GM21423 (cell line): ENCODE data around the gene ARID3A.

Experiments used
- ATAC-seq: cut with Tn5 transposase; IDR thresholded peaks from one replicate; pipeline ENCODE4 v1.9.1; 2021; ENCODE audit warnings: mild to moderate bottlenecking, moderate library complexity; ENCODE audit not compliant: unreplicated experiment

ARID3A gene

DNA sequence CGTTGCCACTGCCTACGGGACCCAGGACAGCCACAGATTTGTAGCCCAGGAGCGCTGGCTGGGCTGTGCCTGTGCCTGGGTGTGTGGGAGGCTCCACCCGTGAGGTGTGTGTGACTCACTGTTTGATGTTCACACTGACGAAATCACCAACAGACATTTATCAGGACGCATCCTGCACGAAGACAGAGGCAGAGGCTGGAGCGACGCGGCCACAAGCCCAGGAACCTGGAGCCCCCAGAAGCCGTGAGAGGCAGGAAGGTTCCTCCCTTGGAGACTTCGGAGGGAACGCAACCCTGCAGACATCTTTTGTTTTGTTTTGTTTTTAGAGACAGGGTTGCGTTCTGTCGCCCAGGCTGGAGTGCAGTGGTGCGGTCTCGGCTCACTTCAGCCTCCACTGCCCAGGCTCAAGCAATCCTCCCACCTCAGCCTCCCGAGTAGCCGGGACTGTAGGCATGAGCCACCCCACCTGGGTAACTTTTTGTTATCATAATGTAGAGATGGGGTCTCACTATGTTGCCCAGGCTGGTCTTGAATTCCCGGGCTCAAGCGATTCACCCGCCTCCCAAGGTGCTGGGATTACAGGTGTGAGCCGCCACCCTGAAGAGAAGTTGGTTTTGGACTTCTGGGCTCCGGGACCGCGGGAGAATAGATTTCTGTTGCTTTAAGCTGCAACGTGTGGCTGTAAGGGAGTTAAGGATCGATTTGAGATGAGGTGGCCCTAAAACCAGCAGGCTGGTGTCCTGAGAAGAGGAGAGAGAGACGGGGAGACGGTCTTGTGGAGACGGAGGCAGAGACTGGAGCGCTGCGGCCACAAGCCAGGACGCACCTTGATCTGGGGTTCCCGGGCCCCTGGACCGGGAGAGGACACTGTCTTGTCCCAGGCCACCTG is 33.4 kb downstream of the ARID3A start:
- no peak for ATAC-seq

DNA sequence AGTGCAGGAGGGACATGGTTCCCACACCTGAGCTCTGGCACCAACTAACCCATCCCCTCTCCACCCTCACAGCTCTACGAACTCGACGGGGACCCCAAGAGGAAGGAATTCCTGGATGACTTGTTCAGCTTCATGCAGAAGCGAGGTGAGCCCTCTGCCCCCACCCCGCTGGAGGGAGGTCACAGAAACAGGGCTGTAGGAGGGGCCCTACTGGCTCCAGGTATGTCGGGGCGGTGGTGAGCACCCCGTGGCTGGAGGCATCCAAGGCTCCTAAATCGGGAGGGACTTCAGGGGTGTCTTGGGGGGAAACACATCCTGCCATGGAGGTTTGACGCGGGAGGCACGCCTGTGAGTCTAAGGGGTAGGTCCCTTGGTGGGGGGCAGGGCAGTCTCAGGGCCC is 34.2 kb downstream of the ARID3A start:
- no peak for ATAC-seq

DNA sequence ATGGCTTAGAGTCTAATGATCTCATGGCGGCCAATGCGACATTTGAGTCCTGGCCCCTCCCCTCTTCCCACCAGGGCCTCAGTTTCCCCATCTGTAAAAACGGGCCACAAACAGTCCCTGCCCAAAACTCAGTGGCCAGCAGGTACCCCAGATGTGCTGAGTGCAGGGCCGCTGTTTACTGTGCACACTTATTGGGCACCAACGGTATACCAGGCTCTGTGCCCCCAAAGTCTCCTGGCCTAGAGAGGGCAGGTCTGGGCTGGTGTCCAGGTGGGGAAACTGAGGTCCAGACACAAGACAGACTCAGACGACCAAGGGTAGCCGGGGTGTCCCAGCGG is 34.7 kb downstream of the ARID3A start:
- no peak for ATAC-seq

DNA sequence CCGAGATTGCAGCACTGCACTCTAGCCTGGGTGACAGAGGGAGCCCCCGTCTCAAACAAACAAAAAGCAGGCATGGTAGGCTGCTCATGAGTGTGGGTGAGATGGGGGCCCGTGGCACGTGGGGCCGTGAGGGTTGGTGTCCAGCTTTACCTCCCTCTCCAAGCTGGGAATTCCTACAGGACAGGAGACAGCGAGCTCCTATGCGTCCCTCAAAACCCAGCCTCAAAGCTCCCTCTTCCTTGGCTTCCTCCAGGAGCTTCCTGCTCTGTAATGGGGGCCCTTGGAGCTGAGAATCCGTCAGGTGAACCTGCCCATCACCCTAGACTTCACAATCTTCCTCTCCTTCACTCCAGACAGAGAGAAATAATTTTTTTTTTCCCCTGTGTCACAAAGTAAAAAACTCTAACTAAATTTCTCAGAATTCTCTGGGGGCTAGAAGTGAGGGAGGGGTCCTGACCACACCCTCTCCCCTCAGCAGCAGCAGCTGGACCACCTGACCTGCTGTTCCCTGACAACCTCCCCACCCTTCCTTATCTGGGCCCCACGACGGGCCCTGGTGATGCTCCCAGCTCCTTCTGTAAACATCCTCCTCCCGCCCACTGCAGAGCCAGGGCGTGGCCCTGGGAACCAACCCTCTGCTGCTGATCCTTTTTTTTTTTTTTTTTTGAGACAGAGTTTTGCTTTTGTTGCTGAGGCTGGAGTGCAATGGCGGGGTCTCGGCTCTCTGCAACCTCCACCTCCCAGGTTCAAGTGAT is 36.2 kb downstream of the ARID3A start:
- ATAC-seq, result no peak

DNA sequence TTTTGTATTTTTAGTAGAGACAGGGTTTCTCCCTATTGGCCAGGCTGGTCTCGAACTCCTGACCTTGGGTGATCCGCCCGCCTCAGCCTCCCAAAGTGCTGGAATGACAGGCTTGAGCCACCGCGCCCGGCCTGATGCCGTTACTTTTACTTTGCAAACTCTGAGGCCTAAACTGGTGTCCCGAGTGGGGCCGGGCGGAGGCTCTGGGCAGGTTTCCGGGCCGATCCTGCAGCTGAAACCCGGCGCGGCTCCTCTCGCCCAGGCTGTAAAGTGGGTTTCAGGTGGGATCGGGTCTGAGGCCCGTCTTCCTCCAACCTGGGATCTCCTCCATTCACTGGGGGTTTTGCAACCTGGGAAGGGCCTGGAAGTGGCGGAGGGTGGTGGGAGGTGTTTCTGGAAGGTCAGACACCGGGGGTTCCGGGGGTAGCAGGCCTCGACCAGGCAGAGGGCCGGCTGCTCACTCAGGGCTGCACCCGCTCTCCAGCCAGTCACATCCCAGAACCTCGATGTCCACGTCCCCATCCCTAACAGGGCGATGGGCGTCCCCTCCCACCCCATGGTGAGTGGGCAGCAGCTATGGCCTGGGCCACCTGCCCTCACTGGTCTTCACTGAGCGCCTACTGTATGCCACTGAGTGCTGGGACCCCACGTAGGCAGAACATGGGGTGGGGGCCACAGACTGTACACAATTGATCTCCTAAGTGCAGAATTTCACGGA is 37.0 kb downstream of the ARID3A start:
- ATAC-seq, result no peak

DNA sequence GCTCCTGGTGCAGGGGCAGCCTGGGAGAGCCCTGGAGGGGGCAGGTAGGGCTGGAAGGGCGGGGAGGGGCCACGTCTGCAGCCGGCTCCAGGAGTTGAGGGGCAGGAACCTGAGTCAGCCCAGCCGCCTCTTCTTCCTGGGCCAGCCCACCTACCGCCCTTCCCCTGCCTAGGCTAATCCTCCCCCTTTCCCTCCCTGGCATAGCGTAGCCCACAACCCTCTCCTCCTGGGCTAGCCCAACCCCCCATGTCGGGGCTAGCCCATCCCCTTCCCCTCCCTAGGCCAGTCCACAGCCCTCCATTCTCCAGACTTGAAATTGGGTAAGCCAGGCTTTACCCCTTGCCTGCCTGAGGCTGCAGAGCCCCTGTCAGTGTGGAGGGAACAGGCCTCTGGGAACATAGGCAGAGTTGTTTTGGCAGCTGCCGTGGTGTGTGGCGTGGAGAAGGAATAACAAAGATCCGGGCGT is 37.7 kb downstream of the ARID3A start:
- ATAC-seq, result no peak

DNA sequence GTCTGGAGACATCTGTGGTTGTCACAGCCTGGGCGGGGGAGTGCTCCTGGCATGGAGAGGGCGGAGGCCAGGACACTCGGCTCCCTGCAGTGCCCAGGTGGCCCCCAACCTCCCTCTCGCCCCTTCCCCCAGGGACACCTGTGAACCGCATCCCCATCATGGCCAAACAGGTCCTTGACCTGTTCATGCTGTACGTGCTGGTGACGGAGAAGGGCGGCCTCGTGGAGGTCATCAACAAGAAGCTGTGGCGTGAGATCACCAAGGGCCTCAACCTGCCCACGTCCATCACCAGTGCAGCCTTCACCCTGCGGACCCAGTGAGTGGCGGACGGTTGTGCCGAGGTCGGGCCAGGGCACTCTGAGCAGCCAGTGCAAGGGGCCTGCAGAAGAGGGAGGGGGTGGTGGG is 38.3 kb downstream of the ARID3A start:
- ATAC-seq, result no peak

DNA sequence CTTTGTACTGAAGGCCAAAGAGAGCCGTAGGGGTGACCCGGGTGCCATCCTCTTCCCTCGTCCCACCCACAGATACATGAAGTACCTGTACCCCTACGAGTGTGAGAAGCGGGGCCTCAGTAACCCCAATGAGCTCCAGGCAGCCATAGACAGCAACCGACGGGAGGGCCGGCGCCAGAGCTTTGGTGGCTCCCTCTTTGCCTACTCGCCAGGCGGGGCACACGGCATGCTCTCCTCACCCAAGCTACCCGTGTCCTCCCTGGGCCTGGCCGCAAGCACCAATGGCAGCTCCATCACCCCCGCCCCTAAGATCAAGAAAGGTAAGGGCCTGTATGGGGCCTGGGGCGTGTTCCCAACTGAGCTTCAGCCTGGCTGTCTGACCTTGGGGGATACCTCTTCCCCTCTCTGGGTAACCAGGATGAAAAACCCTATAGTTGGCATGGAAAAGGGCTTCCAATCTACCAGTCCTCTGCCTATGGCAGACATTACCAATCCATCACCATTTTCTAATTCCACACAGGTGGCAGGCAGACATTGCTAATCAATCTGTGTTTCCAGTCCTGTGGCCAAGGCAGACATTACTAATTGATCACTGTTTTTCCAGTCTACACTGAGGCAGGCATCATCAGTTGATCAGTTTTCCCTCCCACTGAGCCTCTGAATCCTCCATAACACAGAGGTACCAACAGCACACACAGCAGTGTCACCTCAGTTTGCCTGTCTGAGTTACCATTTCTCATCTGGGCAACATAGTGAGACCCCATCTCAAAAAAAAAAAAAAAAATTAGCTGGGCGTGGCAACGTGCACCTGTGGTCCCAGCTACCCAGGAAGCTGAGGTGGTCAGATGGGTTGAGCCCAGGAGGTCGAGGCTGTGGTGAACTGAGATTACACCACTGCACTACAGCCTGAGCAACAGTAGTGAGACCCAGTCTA is 39.2 kb downstream of the ARID3A start:
- ATAC-seq, result no peak

DNA sequence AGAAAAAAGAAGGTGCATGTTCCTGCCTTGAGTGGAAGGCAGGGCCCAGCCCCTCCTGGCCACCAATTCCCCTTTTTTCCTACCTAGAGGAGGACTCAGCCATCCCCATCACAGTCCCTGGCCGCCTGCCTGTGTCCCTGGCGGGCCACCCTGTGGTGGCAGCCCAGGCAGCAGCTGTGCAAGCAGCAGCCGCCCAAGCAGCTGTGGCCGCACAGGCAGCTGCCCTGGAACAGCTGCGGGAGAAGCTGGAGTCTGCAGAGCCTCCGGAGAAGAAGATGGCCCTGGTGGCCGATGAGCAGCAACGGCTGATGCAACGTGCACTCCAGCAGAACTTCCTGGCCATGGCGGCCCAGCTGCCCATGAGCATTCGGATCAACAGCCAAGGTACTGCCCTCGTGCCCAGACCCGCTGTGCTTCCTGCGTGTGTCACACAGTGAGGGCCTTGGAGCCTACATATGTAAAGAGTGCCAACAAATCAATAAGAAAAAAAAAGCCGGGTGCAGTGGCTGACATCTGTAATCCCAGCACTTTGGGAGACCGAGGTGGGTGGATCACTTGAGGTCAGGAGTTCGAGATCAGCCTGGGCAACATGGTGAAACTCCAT is 40.8 kb downstream of the ARID3A start:
- no peak for ATAC-seq

DNA sequence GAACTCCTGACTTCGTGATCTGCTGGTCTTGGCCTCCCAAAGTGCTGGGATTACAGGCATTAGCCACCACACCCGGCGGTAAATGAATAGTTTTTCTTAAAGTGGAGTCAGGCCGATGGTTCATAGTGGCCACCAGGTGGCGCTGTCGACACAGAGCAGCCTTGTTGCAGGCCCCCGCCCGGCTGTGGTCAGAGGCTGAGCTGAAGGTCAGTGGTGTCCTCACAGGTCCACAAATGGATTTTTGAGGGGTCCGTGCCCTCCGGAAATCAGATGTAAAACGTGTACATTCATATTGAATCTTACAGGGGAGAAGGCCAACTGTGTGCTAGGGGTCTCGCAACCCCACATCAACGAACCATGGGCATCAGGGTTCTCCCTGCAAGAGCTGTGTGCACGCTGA is 44.9 kb downstream of the ARID3A start:
- ATAC-seq, result no peak

DNA sequence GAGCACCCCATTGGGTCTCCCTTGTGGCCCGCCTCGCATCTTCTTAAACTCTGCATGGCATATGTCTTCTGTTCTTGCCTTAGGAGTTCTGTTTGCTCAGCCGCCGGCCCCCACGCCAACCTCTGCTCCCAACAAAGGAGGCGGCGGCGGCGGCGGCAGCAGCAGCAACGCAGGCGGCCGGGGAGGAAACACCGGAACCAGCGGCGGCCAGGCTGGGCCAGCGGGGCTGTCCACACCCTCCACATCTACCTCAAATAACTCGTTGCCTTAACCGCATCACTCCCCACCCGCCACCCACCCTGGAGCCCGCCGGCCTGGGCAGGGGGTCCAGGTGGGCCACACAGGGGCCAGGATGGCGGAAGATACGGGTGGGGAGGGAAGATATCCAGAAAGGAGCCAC is 46.0 kb downstream of the ARID3A start:
- ATAC-seq, result no peak

DNA sequence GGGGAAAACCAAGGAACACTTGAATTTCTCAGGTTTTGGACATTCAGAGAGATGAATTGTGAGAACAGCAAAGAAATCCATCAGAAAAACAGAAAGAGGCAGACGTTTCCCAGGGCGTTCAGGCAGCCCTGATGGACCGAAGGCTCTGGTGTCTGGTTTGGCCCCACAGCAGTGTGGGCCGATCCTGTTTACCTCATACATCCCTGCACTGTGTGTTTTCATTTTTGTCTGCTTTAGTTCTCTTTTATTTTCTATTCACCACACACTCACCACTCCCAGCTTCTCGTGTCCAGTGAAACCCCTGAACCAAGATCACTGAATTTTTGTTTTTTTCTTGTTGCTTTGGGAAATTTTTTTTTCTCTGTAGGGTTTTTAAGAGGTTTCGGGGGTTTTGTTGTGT is 46.4 kb downstream of the ARID3A start:
- no peak for ATAC-seq

DNA sequence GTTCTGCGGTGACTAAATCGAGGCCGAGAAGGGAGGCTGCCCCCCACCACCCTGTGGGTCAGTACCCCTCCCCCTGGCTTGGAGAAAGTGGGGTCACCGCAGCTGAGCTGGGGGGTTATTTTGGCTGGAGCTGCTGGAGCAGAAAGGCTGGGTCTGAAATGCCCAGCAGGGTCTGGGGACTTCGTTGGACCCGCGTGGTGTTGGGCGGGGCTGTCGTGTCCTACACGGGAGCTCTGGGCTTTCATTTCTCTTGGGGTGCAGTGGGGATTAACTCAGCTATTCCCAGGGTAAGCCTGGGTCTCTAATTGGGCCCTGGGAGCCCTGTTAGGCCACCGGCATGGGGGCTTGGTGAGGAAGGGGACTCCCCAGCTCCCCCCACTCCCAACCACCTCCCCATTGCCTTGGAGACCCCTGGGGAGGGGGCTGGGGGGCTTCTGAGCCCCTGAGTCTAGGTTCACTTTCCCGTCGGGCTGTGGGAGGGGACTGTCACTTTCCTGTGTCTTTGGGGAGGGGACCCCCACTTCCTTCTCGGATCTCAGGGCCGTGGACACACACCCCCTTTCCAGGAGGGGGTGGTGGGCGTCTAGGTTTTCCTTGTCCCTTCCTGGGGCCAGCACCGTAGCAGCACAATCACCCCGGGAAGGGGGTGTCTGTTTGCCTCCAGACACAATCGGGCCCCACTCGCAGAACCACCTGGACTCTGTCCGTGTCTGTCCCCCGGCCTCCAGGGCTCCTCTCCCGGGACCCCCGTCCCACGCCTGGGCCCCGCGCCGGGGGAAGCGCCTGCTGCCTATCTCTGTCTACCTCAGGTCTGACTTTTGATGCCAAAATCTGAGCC is 48.1 kb downstream of the ARID3A start:
- ATAC-seq, result no peak

DNA sequence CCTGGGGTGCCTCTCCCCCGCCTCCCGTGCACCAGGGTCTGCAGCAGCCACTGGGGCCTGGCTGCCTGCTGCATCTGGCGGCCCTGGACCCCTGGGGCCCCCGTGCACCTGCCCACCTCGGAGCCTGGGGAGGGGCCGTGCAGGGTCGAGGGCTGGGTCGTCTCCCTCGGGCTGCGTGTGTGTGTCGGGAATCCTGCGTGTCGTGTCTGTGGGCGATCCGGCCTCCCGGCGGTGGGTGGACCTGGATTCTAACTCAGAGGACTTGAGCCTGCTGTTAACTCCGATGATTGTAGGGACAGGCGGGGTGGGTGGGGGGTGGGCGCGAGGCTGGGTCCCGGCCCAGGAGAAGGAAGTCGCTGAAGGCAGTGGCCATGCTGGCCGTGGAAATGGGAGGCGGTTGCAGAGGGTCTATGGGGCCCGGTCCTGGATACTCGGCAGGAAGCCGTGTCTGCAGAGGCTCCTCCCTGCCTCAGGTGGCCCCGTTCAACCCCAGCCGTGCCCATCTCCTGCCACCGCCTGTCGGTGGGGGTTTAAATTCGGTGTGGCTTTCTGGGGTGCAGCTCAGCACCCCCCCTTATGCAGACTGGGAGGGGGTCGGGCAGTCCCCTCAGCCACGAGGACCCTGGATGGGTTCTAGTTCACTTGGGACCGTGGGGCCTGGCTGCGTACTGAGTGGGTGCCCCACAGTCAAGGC is 48.9 kb downstream of the ARID3A start:
- ATAC-seq, result no peak

DNA sequence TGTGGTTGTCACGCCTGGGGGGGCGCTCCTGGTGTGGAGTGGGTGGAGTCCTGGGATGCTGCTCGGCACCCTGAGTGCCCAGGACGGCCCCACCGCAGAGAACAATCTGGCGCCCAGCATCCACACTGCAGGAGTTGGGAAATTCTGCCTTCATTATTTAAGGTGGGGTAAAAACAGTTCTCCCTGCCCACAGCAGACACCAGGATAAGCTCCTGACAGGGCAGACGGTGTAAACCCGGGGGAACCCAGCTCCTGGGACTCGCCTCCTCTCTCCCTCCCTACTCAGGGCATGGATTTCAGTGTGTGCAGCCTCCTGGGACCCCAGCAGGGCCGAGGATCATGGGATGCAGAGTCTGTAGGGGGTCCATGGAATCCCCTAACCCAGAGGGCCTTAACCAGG is 50.6 kb downstream of the ARID3A start:
- no peak for ATAC-seq

DNA sequence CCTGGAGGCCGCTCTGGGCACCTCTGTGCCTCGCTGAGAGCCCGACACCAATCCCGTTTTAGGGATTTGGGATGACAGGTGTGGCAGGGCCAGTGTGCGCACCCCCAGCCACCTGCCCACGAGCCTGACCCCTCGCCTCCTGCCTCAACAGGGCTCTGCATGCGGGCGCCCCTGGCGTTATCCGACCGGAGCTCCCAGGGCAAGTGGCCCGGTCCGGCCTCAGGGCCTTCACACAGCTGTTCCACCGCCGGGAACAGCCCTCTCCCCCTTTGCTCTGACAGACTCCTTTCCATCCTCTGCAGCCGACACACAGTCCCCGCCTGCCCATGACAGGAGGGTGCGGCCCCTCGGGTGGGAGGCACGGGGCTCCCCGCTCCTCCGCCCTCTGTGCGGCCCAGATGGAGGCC is 51.2 kb downstream of the ARID3A start:
- no peak for ATAC-seq

DNA sequence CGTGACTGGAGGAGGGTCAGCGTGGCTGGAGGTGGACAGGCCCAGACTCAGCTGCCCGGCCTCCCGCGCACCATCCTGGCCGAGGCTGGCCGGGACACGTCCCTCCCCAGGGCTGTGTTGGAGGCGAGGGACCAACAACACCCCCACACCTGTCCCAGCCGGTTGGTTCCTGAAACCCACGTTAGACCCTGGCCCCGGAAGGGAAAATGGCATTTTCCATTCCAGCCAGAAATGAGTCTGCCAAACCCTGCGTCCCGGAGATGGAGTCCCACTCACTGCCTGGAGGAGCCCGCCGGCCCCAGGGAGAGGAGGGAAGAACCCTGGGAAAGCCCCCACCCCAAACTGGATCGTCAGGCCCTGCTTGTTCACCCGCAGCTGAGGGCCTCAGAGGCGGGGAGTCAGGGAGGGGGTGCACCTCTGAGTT is 53.5 kb downstream of the ARID3A start:
- ATAC-seq, result no peak

DNA sequence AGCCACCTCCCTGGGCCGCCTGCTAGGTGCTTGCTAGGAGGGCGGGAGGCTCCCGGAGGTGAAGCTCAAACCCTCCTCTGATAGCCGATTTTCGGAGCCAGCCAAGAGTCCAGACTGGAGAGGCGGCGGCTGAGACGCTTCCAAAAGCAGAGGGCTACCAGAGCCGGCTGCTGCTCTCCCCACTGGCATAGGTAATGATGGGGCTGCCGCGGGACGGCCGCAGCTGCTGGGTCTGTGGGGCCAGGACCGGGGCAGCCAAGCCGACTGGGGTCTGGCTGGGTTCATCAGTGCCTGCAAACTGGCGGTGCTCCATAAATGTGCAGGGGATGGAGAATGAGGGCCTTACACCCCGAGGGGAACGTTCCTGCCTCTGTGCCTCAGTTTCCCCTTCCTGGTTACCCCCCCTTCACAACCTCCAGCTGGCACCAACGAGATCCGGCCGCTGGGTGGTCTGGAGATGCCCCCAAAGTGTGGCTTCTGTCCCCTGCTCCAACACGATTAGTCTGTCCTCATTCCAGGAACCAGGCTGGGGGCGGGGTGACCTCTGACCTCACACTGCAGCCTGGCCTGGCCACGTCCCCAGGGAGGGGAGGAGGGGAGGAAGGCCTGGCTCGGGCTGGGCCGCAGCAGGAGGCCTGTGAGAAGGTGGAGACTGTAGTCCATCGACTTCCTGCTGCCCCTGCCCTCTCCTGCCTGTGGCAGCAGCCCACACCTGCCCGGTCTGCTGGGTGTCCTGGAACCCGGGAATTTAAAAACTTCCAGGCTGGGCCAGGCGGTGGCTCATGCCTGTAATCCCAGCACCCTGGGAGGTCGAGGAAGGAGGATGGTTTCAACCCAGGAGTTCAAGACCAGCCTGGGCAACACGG is 54.5 kb downstream of the ARID3A start:
- ATAC-seq, result no peak
